ENCODE data around the gene HEYL. TPM values are rescaled to one million over a fixed set of nuclear protein-coding genes. Genes with fewer than 3 reads are reported as not detected.
A peak's percentile ranks its signal among the peaks of the same experiment; 100 is the strongest.

The HEYL gene
- total RNA-seq, result 21.2 TPM
- long read RNA-seq, transcript HEYL-201 (5 exons, 3,661 nt), result major isoform, 30 of 79 reads
- long read RNA-seq, partial matches to known transcripts, result 43 of 79 reads
- long read RNA-seq, other reads (novel, unspliced or antisense), result 6 of 79 reads

GRCh38 chr1:39639305-39640130, at the start of gene HEYL:
Gene HEYL, minus strand, starts transcription at chr1:39639643. Its CDS starts 18 bp downstream, at chr1:39639625.
- Histone ChIP-seq H3K27me3 (ENCODE audit: low read depth) (peaks cover 47% of the 10 kb centered on the region), H3K4me3 (peak within 1 kb of the TSS; percentile 76), H3K4me1 (peaks cover 43% of the 10 kb centered on the region), H3K36me3 (no peaks in the 10 kb centered on the region), H3K9me3 (replicated peaks) (no peaks in the 10 kb centered on the region), H3K27ac (replicated peaks) (peak within 1 kb of the TSS; percentile 90)
- intact Hi-C loops (cut with micrococcal nuclease), result no loop called here
- TF ChIP-seq CTCF (IDR thresholded peaks at IDR 0.05; ENCODE audit: borderline replicate concordance), result peak; percentile 54
- DNase-seq, result peak; percentile 85

GRCh38 chr1:39689214-39689613, 49.8 kb upstream of the HEYL start:
- DNase-seq, result no peak
- no peak for TF ChIP-seq CTCF (IDR thresholded peaks at IDR 0.05; ENCODE audit: borderline replicate concordance)
- Histone ChIP-seq H3K36me3 (no peaks in the 10 kb centered on the region), H3K4me3 (no peak overlapping the region), H3K9me3 (replicated peaks) (no peaks in the 10 kb centered on the region), H3K4me1 (peaks cover 33% of the 10 kb centered on the region), H3K27me3 (ENCODE audit: low read depth) (peaks cover 94% of the 10 kb centered on the region), H3K27ac (replicated peaks) (no peak overlapping the region)
- intact Hi-C loops (cut with micrococcal nuclease), result no loop called here

GRCh38 chr1:39688706-39689105, 49.3 kb upstream of the HEYL start:
- DNase-seq, result no peak
- H3K4me1 ChIP-seq, result peaks cover 33% of the 10 kb centered on the region
- TF ChIP-seq CTCF (IDR thresholded peaks at IDR 0.05; ENCODE audit: borderline replicate concordance), result no peak
- peaks cover 97% of the 10 kb centered on the region for H3K27me3 ChIP-seq (ENCODE audit: low read depth)
- no peak overlapping the region for H3K27ac ChIP-seq (replicated peaks)
- intact Hi-C loops (cut with micrococcal nuclease), result no loop called here
- no peak overlapping the region for H3K4me3 ChIP-seq
- no peaks in the 10 kb centered on the region for H3K9me3 ChIP-seq (replicated peaks)
- no peaks in the 10 kb centered on the region for H3K36me3 ChIP-seq

- intact Hi-C loops (cut with micrococcal nuclease), result no loop called here
- no peak overlapping the region for H3K27ac ChIP-seq (replicated peaks)
- H3K9me3 ChIP-seq (replicated peaks), result no peaks in the 10 kb centered on the region
- no peak for TF ChIP-seq CTCF (IDR thresholded peaks at IDR 0.05; ENCODE audit: borderline replicate concordance)
- H3K4me1 ChIP-seq, result peaks cover 30% of the 10 kb centered on the region
- no peak overlapping the region for H3K4me3 ChIP-seq
- no peaks in the 10 kb centered on the region for H3K36me3 ChIP-seq
- no peak for DNase-seq
- H3K27me3 ChIP-seq (ENCODE audit: low read depth), result peaks cover 97% of the 10 kb centered on the region
Measured at GRCh38 chr1:39687243-39687642, 47.8 kb upstream of the HEYL start.

GRCh38 chr1:39685071-39685470, 45.6 kb upstream of the HEYL start:
- peaks cover 94% of the 10 kb centered on the region for H3K27me3 ChIP-seq (ENCODE audit: low read depth)
- TF ChIP-seq CTCF (IDR thresholded peaks at IDR 0.05; ENCODE audit: borderline replicate concordance), result no peak

More at GRCh38 chr1:39685071-39685470, 45.6 kb upstream of the HEYL start:
- Histone ChIP-seq H3K4me3 (no peak overlapping the region), H3K27ac (replicated peaks) (no peak overlapping the region), H3K9me3 (replicated peaks) (no peaks in the 10 kb centered on the region), H3K4me1 (peaks cover 13% of the 10 kb centered on the region), H3K36me3 (no peaks in the 10 kb centered on the region)
- intact Hi-C loops (cut with micrococcal nuclease), result no loop called here
- no peak for DNase-seq

All from left ventricle myocardium inferior (tissue), 1 donor.